GM13976 (cell line): ENCODE measurements around the gene SYT15B.
"Not testable (repeated sequence)": the region's sequence is repeated elsewhere in the genome, so short reads cannot be mapped to it uniquely, and the experiment has no call there.

Experiments
- DNase-seq: peaks from one replicate; pipeline ENCODE4 v3.0.0; 2012; ENCODE audit warnings: low spot score
- in situ Hi-C: fragments of 300-500 bp; cut with MboI; formaldehyde crosslinking; loops from one replicate; pipeline ENCODE4 v1.12.0; 2022; ENCODE audit warnings: low sequenced_read_pairs, mixed read lengths, inconsistent platforms; ENCODE audit not compliant: unreplicated experiment

The SYT15B gene

GRCh38 chr10:47743611-47744550 is 19.5 kb downstream of the SYT15B start:
- DNase-seq, in situ Hi-C loops: not testable (repeated sequence)

DNA sequence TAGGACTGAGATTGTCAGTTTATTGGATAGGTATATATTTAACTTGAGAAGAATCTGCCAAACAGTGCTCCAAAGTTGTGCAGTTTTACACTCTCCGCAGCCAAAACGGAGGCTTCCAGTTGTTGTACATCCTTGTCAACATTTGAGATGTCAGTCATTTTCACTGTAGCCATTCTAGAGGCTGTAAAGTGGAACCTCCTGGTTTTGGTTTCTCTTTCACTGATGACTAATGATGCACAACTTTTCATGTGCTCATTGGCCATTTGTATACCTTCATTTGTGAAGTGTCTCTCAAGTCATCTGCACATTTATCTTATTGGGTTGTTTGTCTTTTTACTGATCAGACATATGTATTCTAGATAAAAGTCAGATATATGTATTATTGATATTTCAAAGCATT is 22.5 kb downstream of the SYT15B start:
- in situ Hi-C loops, DNase-seq: not testable (repeated sequence)

GRCh38 chr10:47730911-47731310 is 32.5 kb downstream of the SYT15B start:
- in situ Hi-C loops, DNase-seq: not testable (repeated sequence)

DNA sequence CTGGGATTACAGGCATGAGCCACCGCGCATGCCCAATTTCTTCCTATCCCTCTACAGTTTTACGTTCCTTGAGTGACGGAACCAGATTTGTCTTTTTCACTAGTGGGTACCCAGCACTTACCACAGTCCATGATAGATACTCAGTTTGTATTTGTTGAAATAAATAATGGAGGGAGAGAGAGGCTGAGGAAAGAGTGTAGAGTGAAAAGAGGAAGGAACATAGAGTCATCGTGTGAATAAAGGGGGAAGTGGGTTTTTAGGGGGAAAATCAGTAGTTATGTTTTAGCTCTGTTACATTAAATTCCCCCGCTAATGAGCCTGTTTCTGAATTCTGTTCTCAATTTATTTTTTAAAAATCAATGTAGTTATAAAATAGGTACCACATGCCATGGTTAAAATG is 37.7 kb downstream of the SYT15B start:
- in situ Hi-C loops, DNase-seq: not testable (repeated sequence)

DNA sequence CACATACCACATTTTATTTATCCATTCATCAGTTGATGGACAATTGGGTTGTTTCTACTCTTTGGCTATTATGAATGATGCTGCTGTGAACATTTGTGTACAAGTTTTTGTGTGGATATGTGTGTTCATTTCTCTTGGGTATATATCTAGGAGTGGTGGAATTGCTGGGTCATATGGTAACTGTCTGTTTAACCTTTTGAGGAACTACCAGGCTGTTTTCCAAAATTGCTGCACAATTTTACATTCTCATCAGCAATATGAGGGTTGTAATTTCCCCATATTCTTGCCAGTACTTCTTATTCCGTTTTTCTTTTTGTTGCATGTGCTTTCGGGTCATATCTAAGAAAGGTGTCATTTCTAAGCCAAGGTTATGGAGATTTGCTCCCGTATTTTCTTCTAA is 38.3 kb downstream of the SYT15B start:
- DNase-seq, in situ Hi-C loops: not testable (repeated sequence)

GRCh38 chr10:47724119-47724518 is 39.3 kb downstream of the SYT15B start:
- DNase-seq, in situ Hi-C loops: not testable (repeated sequence)

DNA sequence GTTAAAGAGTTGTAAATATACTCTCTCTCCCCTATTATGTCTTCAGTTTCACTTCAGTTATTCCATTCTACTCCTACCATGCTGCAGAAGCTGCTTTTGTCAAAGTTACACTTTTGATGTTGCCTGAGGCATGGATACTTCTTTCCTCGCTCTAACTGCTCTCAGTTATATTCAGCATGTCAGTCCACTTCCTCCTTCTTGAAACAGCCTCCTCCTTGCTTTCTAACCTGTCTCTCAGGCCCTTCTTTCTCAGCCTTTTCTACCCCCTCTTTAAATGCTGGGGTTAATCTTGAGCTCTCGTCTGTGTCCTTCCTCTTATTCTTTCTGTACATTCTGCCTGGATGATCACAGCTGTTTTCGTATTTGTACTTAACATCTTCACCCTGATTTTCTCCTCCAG is 40.0 kb downstream of the SYT15B start:
- in situ Hi-C loops, DNase-seq: not testable (repeated sequence)

- in situ Hi-C loops, DNase-seq: not testable (repeated sequence)
Measured at GRCh38 chr10:47717011-47717769, 46.2 kb downstream of the SYT15B start.
